A204.1 (cell line): Measurements from ENCODE around the gene RELN.

Source experiments
- FAIRE-seq: peaks from 2 replicates; lab custom pipeline; 2012; peaks lifted over from hg19 to GRCh38; lab: Jason Lieb, UNC

RELN gene

DNA sequence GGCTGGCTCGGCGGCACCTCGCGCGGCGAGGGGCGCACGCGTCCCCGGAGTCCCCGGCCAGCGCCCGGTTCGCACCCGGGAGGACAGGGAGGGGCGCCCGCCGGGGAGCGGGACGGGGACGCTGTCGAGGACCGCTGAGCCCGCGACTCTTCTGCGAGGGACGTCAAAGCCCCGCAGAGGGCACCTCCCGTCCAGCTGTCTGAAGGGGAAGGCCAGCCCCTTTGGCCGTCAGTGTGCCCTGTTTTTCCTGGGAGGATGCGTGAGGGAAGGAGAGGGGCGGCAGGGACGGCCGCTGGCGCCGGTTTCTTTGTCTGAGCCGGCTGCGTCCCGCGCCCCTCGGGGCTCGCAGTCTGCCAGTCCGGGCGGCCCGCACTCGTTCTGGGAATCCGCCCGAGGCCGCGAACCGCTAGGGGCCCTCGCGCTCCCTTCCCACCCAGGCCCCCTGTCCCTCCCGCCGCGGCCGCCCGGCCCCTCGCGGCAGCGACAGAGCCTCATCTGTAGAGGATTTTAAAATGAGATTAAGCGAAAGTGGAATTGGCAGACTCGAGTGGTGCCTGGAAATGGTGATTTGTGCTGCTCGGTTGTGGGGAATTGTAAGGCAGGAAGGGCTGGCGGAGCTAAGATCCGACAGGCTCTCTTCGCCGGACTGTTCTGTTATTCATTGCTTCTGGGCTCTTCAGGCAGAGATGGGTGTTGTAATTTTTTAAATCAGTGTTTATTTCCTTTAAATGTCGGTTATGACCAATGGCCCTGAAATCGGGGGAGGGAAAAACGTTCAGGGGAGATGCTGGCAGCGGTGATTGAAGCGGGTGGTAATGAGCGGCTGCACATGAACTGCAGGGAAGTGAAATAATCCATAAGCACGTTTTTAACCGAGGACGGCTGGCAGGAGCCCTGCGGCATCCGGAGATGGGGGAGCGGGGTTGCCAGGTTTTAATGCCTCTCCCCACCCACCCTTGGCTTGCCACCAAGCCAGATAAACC is 618 bp upstream of the RELN start:
- no peak for FAIRE-seq

DNA sequence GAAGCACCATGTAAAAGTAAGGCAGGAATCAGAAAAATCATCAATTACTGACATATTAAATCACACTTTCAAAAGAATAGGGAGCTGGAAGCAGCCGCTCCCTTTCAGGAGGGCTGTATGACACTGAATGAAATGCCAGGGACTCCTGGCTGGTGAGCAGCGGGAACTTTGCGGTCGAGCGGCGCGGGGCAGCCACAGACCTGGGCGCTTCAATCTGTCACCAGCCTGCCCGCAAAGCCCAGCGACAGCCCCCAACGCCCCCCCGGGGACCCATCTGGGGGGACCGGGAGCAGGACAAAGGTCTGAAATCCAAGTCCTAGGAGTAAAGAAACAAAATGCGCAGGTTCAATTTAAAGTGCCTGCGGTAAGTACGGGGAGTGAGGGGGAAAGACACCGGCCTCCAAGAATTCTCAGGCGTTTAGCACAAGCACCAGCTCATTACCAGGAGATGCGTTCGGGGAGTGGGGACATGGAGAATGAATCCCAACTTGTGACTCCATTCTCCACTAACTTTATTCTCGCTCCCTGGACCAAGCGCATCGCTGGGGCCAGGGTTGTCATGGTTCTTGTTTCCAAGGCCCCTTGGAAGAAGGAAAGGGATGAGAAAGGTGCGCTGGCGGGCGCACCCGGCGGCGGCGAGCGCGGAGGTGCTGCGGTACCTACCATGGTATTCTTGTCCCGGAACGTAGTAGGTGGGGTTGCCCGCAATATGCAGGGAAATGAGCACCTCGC is 824 bp downstream of the RELN start:
- FAIRE-seq, result no peak

DNA sequence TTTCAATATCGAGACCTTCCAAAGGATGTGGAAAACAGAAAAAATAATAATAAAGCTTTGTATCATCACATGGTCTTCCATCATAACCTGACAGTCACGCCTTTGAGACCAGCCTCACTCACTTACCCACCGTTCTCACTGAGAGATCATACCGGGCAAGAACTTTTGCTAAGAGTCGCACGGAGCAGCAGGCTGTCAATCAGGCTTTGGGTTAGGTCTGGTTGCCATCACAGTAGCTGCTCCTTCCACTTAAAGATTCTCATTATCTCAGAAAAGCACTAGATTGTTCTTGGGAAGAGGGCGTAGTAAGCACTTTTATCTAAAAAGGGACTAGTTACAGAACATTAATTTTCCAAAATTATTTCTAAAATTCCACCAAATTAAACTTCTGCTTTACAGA is 2.0 kb downstream of the RELN start:
- no peak for FAIRE-seq

DNA sequence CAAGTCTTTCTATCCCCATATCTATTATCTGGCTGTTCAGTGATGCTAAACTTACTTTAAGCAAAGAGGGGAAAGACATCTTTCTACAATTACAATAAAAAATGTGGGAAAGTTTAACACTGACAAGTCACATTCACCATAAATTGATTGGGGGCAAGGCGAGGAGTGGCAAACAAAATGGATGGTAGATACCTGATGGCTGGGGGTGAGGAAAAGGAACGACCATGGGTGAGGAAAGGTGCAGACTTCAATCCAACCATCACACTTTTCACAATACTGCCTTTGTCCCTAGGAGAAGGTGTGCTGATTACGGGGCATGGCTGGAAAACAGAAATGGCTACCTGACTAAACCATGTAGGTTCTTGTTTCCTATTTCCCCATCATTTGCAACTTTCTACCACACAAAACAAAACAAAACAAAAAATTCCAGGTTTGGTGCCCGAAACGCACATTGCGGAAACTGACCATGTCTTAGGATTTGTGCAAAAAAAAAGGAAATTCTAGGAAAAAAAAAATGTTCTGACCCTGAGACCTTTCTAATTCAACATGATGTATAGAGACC is 3.8 kb downstream of the RELN start:
- no peak for FAIRE-seq

DNA sequence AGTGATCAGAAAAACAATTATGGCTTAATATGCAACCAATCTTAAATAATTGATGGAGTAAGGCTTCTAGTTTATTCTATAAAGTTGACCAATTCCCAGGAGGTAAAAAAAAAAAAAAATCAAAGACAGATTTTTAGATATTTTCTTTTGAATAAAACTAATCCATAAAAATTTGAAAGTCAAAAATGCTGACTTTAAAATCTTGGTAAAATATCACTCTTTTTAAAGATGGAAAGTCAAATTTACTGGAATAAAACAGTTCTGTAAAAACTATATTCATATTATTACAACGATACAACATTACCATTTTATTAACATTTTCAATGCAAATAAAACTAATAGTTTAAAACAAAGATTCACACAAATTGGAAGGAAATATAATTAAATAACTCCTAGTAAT is 5.4 kb downstream of the RELN start:
- FAIRE-seq, result peak; percentile 89

DNA sequence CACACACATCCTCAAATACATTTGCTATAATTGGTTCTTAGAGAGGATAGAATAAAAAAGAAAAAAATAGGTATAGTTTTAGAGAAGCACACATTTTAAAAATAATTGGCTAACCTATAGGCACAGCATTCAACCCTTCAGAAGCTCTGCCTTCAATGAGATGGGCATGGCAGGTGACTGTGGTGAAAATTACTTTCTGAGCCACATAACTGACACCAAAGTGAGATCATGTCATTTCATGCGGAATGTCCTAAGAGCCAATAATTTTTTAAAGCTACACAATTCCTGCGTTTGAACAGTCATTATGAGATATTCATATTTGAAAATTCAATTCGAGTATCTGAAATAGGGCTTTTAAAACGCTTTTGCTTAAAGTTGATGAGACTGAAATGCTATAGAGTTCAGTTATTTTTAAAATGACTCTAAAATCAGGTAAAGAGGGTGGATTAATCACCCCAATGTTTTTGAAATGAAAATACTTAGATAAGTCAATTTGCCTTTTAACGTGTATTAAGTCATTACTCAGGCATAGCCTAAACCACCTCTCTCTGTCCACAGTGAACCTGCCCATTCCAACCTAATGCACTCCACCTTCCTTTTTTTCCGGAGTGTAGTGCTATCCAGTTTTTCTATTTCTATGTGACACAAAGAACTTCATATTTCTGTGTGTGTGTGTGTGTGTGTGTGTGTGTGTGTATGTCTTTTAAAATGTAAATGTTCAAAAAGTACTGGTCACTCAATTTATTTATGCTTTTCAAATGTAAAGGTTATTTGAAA is 6.1 kb downstream of the RELN start:
- FAIRE-seq, result no peak

DNA sequence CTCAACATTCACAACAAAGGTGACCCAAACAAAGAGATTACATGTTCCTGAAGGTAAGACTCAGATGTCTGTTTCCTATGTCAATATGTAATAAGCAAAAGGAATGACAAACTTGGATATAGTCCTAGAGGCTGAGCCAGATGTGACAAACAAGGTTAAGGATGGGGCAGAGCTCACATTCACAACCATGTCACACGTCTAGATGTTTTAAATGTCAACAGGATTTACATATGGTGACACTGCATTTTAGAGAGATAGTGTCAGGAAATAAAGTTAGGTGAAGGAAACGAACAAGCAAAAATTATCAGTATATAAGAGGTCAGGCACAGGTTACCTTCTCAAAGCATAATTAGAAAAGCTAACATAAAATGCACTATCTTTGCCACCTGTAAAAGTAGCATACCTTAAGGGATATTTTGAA is 8.4 kb downstream of the RELN start:
- no peak for FAIRE-seq

DNA sequence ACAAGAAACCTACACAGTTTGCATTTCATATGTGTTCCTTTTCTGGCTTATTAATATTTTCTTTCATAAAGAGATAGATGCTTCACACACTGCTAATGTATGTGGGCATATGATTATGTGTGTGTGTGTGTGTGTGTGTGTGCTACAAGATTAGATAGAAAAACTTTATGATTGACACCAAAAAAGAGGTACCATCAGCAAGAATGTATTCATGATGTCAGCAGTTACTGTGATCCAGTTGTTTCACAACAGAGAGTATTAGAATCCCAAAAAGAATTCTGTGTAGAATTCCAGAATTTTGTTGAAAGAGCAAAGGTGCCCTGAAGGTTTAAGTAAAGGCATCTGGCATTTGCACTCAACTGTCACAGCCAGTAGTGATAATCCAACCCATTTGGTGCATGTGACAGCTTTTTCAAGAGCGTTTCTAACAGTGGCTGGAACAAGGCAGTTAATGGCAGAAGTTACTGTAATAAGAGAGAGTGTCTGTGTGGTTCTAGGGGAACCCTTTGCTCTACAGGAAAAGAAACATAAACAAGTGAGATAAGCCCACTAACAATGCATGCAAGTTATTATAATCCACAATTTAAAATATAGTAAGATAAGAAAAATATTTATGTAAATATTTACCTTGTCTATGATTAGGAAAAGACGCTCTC is 16.6 kb downstream of the RELN start:
- FAIRE-seq, result no peak

DNA sequence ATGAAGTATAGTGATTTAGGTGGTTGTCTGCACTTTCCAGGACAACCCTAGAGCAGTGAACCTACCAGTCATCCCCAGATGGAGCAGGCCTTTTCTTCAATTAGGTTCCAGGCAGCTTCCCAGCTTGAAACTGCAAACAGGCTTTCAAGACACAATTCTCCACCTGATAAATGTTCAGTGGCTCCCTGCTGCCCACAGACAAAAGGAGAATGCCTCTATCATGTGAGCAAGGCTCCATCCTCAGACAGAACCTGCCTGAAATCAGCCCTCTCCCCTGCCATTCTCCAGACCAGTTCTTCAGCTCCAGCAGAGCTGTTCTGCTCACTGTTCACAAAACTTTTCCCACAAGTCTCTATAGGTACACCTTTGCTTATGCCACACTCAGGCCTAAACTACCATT is 22.1 kb downstream of the RELN start:
- FAIRE-seq, result no peak

DNA sequence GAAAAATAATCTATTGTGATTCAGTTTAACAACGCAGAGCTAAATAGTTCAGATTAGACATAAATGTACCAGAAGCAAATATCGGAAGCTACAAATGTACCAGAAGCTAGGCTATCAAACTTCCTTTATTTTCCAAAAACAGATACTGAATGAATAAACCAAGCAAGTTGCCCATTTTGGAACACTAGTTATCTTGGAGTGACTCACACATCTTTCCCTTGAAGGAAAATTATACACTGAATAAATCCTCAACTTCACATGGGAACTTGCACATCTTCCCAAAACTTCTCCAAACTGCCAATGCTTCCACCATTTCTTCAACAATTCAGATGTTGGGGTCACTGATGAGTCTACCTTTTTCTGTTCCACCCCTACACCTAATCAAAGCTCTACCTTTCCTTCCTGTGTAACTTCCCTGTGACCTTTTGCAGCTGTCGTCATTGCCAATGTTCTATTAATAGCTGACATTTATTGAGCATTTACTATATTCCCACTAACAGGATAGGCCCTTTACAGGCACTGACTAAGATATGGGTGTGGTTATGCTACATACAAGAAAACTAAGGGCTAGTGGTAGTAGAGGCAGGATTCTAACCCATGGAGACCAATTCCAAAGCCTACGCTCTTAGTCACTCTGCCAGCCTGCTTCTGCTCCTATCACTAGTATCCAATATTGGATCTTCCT is 22.7 kb downstream of the RELN start:
- FAIRE-seq, result no peak

DNA sequence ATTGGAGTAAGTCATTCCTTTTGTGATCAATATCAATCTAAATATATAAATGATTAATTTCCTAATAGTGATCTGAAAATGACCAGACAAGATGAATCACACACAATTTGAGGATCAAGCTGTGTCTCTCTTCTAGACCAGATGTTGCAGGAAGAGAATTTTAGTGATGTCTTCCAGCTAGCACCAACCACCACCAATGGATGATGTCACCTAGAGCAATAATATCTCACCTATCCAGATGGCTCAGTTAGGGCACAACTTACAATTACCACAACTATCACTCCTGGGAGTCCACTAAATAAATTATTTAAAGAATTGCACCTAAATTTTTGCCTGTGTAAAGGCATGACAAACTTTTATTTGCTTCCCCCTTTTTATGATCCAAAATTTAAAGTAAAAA is 25.2 kb downstream of the RELN start:
- no peak for FAIRE-seq

DNA sequence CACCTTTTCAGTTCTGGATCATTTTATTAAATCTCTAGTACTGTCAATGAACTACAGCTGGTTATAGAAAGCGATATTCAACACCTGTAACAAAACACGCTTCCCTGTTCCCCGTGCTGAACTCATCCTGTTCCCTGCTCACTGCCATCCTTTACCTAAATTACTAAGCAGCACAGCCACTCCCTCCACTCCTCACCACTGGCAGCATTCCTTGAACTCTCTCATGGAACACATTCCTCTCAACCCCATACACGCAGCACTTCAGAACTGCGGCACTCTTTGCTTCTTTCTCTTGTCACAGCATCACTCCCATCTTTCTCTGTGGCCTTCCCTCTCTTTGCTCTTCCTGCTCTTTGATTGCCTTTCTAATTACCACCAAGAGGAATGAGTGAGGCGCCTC is 27.4 kb downstream of the RELN start:
- FAIRE-seq, result no peak

DNA sequence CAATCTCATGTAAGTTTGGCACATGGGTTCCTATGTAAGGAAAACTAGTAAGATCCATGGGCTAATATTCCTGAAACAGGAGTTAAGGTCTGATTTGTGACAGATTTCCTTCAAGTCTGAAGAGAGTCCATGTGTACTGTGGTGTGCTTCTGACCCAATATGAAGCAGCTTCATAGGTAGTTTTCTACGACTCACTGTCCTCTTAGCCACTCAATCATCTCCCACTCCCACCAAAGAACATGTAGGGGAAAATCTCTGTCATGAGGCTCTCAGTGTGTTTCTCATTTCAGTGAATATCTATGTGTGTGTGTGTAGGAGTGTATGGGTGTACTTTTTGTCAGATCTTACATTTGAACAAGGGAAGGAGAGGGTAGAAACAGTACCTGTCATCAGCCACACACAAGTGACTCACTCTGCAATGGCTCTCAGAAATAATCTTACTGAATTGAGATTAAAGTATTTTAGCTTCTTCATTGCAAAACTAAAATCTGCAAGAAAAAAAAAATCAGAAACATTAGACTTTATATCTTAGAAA is 31.1 kb downstream of the RELN start:
- no peak for FAIRE-seq

DNA sequence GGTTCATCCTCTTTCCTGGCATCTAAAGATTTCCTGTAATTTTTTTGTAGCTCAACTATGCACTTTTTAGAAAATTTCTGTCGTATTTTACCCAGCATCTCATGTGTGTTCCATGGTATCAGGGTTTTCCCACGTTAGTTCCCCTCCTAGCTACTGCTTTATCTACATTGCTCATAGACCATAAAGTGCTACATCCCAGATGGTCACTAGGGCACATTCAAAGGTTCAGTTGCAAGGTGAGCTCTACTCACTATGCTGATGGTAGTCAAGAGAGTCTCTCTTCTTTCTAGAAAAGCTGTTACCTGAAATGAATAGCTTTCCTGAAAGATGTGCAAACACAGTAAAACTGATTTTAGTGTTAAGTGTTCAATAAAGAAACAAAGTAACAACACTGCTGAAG is 33.5 kb downstream of the RELN start:
- no peak for FAIRE-seq

DNA sequence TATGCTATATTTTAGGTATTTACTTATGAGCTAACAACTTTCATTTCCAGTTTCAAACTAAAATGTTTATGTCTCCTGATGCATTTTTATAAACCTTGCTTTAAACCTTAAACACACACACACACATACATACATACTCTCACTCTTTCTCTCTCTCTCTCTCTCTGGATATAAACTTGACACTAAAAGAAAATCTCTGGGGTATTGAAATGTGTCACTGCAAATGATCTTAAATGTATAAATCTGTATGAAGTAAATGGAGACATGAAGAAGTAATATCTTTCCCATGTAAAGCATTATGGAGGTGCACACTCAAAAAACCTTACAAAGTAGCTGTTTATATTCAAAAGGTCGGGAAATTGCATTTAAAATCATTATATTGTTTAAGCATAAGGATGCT is 37.0 kb downstream of the RELN start:
- FAIRE-seq, result no peak

DNA sequence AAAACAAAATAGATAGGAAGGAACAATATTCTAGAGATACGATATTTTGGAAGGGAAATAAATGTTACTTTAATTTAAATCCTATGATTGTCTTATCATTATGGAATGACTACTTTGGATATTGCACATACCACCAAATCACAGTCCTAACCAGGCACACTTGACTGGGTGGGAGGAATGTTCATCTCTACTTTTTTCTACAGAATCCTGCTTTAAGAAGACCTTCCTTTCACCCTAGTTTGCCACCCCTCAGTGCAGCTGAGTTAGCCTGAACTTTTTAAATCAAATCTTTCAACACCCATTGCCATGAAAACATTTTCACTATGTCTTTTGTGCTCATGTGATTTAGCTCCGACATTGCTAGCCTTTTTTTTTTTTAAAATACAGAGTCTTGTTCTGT is 38.1 kb downstream of the RELN start:
- FAIRE-seq, result no peak

DNA sequence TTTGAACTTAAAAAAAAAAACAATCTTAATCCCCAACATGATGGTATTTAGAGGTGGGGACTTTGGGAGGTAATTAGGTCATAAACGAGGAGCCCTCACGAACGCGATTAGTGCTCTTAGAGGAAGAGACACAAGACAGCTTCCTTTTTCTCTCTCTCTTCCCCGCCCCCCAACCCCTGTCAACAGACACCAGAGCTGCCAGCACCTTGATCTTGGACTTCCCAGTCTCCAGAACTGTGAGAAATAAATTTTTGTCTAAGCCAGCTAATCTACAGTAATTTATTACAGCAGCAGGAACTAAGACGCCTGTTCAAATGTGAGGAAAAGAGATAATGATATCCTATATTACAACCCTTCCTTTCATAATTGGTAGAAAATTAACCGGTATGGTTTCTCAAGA is 40.1 kb downstream of the RELN start:
- FAIRE-seq, result no peak

DNA sequence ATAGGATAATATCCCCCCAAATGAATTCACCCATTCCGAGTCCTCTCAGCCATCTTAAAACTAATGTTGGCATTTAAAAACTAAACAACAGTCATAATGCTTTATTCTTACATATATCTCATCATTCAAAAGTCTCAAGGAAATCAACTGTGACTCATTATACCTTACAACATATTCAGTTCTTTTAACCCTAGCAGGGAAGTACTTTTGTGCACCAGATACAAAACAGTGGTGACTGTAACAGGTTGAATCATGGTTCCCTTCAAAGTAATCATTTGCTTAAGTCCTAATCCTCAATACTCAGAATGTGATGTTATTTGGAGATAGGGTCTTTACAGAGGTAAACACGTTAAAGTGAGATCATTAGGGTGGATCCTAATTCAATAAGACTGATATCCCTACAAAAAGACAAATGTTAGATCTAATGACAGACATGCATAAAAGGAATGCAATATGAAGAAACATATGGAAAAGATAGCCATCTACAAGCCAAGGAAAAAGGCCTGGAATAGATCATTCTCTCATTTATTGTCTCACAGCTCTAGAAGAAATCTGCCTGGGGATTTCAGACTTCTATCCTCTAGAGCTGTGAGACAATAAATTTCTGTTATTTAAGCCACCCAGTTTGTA is 42.3 kb downstream of the RELN start:
- FAIRE-seq, result no peak

DNA sequence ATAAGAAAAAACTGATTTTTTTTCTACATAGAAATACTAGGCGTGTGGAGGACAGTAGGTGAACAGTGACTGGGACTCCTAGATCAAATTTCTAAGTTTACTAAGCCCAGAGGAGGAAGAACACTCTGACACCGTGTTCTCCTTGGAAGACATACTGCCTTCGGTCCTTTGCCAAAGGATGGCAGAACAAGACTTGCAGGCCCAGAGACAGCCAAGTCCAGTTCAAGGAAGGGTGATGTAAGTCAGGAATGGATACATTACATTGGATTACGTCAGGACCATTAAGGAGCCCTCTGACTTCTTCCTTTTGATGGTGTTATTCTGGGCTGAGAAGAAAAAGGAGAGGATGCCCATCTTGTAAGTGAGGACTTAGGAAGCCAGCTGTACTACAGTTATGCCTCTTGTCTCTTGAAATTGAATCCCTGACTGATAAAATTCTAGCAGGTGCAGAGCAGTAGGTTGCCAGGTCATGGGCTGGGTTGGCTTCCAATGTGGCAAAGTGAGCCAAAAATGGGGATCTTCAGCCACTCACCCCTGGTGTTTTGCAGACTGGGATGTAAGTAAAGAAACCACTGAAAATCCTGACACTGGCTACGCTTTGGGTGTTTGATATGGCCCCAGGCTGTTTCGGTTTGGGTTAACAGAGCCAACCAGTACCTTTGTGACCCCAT is 45.1 kb downstream of the RELN start:
- FAIRE-seq, result no peak

DNA sequence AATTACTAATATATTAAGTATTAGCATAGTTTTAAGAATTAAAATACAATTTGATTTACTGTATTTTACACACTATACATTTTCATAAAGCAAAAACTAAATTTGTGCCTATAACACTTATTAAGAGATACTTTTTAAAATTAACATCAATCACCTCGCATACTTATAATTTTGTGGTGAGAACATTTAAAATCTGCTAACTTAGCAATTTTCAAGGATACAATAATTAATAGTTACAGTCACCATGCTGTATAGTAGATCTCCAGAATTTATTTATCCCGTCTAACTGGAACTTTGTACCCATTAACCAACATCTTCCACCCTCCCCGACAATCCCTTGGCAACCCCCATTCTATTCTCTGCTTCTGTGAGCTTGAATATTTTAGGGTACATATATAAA is 47.5 kb downstream of the RELN start:
- FAIRE-seq, result peak; percentile 85
